ENCODE results near the gene FCN1.

Gene FCN1

GRCh38 chr9:134913041-134913712 lies 4.5 kb downstream of the FCN1 start:
- DNase-seq, result no peak

- no peak for DNase-seq
Observed at GRCh38 chr9:134912126-134912840, 5.4 kb downstream of the FCN1 start.

GRCh38 chr9:134909511-134910481 lies 7.9 kb downstream of the FCN1 start:
- DNase-seq, result no peak

- no peak for DNase-seq
Observed at GRCh38 chr9:134908524-134909309, 9.0 kb downstream of the FCN1 start.

- DNase-seq, result no peak
Observed at GRCh38 chr9:134902936-134903335, 14.8 kb downstream of the FCN1 start.

- DNase-seq, result no peak
Observed at GRCh38 chr9:134899818-134900217, 17.9 kb downstream of the FCN1 start.

- DNase-seq, result no peak
Observed at GRCh38 chr9:134899168-134899567, 18.5 kb downstream of the FCN1 start.

- no peak for DNase-seq
Observed at GRCh38 chr9:134898319-134898718, 19.4 kb downstream of the FCN1 start.

GRCh38 chr9:134897584-134898170 lies 20.0 kb downstream of the FCN1 start:
- no peak for DNase-seq

- DNase-seq, result no peak
Observed at GRCh38 chr9:134896834-134897583, 20.7 kb downstream of the FCN1 start.

GRCh38 chr9:134895908-134896833 lies 21.5 kb downstream of the FCN1 start:
- DNase-seq, result peak; percentile 81

- DNase-seq, result no peak
Observed at GRCh38 chr9:134895567-134895907, 22.2 kb downstream of the FCN1 start.

GRCh38 chr9:134895097-134895496 lies 22.6 kb downstream of the FCN1 start:
- DNase-seq, result no peak

- no peak for DNase-seq
Observed at GRCh38 chr9:134894136-134894860, 23.4 kb downstream of the FCN1 start.

- DNase-seq, result no peak
Observed at GRCh38 chr9:134892820-134893420, 24.8 kb downstream of the FCN1 start.

GRCh38 chr9:134892221-134892620 lies 25.5 kb downstream of the FCN1 start:
- DNase-seq, result no peak

GRCh38 chr9:134891713-134892112 lies 26.0 kb downstream of the FCN1 start:
- no peak for DNase-seq

GRCh38 chr9:134891053-134891452 lies 26.7 kb downstream of the FCN1 start:
- DNase-seq, result no peak

- no peak for DNase-seq
Observed at GRCh38 chr9:134890155-134890495, 27.6 kb downstream of the FCN1 start.
